NCI-H146 treated with DMSO at 0.1 percent for 48 hours (cell line): ENCODE measurements around the gene VMP1.
"Not testable (repeated sequence)": the region's sequence is repeated elsewhere in the genome, so short reads cannot be mapped to it uniquely, and the experiment has no call there.

Experiments
- DNase-seq: peaks from one replicate; lab custom pipeline; 2025; ENCODE audit not compliant: unreplicated experiment; lab: John Stamatoyannopoulos, UW

The VMP1 gene

DNA sequence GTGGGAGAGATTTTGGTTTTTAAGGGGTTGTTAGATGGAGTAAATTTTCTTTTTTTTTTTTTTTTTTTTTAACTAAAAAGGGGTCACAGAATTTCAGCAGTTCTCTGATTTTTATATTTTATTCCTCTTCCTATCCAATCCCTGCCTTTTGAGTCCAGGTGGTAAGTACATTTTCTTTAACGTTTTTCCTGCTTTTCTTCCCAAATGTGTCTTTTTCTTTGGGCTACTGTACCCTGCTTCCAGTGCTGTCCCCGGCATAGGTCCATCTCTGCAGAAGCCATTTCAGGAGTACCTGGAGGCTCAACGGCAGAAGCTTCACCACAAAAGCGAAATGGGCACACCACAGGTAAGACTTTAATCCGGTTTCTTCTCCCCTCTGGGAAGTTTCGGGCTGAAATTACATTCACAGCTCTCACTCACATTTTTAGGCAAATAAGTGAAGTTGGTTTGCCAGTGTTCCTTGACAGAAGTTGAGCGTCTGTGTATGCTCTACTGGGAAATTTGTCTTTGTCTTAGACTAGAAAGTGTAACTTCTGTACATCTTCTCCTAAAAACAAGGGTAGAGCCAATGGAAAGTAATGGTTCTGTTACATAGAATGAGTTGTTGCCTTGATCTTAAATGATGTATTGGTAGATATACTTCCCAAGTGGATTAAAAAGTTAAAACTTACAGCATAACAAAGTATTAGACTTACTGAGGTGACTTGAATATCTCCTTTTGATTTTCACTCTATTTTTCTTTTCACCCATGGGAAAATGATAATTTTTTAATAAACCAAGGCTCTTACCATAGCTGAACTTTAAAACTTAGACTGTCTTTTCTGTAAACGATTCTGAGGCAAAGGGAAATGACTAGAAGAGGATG, 130.8 kb downstream of the VMP1 start:
- peak; percentile 28 for DNase-seq

- no peak for DNase-seq
These were observed 132.3 kb downstream of the VMP1 start for GRCh38 chr17:59839651-59840328.

DNA sequence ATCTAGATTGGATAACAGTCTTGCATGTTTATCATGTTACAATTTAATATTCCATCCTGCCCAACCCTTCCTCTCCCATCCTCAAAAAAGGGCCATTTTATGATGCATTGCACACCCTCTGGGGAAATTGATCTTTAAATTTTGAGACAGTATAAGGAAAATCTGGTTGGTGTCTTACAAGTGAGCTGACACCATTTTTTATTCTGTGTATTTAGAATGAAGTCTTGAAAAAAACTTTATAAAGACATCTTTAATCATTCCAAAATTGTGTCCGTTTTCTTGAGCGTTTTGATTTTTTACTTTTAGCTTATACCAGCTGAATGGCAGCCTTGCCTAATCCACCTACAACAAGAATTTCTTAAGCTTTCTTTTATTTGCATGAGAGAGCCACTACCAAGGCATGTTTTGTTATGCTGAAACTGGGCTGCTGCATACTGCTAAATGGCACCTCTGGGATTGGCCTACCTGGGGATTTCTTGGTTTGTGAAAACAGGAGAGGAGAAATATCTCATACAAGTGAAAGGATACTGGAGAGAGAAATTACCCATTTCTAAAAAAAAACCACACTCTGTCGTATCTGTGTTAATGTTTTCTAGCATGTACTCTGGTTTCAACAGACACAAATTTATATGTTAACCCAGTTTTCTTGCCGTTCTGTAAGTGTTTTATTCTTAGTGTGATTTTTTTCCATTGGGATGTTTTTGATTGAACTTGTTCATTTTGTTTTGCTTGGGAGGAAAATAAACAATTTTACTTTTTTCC, 133.1 kb downstream of the VMP1 start:
- DNase-seq, result no peak

- DNase-seq, result not testable (repeated sequence)
These were observed 133.8 kb downstream of the VMP1 start for GRCh38 chr17:59841091-59841881.

DNA sequence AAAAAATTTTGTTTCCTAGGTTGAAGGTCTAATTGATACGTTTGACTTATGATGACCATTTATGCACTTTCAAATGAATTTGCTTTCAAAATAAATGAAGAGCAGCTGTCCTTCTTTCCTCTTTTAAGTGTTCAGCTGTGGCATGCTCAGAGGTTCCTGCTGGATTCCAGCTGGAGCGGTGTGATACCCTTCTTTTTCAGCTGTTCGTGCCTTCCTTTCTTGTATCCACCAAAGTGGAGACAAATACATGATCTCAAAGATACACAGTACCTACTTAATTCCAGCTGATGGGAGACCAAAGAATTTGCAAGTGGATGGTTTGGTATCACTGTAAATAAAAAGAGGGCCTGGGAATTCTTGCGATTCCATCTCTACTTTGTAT, 134.4 kb downstream of the VMP1 start:
- not testable (repeated sequence) for DNase-seq

- no peak for DNase-seq
These were observed 135.6 kb downstream of the VMP1 start for GRCh38 chr17:59842901-59843652.

GRCh38 chr17:59844884-59845594, 137.6 kb downstream of the VMP1 start:
- no peak for DNase-seq

DNA sequence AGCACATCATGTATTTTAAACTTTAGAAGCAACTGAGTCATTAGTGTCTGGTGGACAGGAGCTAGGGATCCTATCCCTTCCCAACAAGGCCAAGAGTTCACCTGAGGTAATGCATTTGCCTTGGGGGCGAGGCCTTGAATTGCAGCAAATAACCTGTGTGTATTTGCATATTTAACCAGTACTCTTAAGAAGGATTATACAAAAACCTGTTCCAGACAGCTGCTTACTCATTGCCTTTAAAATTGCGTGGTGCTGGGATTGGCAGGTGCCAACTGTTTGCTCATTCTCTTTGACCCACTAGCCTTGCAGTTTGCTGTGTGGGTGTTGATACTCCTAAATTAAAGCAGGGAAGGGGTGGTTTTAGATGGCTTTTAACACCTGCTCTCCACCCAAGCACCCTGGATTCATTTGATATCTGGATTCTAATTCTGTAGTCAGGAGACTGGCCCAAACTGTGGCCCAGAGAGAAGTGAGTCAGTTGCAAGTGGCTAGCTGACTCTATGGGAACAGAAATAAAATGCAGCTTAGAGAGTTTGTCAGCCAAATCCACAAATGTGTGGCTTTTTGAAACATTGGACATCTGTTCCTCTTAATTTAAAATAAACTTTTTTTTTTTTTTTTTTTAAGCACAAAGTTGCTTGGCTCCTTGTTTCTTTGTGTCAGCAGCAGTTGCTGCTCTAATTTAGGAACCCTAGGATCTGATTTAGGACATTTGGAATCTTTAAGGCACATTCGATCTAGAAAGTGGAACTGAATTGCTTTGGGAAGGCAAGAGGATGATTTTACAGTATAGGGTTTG, 138.3 kb downstream of the VMP1 start:
- peak; percentile 94 for DNase-seq

- peak; percentile 55 for DNase-seq
These were observed 139.1 kb downstream of the VMP1 start for GRCh38 chr17:59846394-59847165.

GRCh38 chr17:59848385-59848668, 140.9 kb downstream of the VMP1 start:
- no peak for DNase-seq

- DNase-seq, result no peak
These were observed 141.3 kb downstream of the VMP1 start for GRCh38 chr17:59848778-59849177.

DNA sequence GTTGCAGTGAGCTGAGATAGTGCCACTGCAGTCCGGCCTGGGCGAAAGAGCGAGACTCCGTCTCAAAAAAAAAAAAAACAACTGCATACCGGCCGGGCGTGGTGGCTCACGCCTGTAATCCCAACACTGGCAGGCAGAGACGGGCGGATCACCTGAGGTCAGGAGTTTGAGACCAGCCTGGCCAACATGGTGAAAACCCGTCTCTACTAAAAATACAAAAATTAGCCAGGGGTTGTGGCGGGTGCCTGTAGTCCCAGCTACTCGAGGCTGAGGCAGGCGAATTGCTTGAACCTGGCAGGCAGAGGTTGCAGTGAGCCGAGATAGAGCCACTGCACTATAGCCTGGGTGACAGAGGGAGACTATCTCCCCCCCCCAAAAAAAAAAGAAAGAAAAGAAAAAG, 142.9 kb downstream of the VMP1 start:
- not testable (repeated sequence) for DNase-seq

DNA sequence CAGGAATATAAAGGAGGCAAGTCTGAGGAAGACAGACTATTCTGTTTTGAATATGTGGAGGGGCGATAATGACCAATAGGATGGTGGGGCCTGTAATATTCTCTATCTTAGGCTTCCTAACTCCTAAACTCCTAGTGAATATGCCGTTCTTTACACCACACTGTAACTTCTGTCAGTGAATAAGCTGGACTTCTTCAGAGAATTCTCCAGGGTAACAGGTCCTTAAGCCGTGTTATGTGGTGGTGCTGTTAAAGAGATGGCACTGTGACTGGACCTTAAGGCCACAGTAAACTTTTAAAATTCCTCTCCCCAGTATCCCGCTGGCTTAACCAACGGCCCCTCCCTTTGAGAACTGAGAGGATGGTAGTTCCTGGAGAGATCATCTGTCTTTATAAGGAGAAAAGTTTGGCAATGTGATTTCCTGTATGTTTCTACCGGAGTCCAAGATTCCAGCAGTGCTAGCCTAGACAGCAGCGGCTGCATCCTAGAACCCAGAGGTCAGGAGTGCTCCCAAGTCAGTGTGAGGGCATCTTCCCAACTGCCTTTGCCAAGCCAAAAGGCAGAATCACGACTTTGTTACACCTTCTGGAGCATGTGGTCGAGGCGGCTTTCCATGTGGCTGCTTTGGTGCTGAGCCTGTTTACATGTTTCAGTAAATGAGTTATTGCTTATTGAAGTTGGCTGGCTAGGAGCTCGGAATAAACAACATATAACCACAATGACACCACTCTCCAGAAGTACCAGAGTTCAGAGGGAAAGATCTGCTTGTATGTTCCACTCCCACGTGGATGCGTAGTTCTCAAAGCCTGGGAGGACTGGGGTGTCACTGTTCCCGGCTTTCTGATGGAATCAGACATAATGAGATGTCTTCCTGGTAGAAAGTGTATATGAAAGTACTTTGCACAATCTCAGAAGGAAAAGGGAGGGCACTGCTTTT, 144.3 kb downstream of the VMP1 start:
- no peak for DNase-seq

GRCh38 chr17:59852847-59853167, 145.4 kb downstream of the VMP1 start:
- not testable (repeated sequence) for DNase-seq

DNA sequence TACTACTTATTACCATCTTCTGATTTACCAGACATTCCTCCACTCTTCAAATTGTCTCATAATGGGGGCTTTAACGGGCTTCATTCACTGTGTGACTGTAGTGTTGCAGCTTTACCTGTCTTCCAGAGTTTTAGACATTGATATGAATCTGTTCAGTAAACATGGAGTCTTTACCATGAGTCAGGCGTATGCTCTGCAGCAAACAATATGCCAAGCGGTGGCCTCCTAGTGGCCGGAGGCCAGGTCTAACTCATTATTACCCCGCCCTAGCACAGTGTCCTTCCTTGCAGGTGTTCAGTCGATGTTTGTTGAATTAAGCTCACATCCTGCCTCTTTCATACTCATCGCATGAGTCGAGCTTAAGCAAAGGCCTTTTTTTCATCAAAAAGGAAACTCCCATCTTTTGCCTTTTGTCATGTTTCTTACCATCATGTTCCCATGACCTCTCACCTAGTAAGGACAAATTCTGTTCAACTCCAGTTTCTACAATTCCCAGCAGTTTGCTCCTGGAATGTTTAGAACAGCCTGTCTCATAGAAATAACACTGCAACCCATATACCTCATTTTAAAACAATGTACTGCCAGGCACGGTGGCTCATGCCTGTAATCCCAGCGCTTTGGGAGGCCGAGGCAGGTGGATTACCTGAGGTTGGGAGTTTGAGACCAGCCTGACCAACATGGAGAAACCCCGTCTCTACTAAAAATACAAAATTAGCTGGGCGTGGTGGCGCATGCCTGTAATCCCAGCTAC, 145.9 kb downstream of the VMP1 start:
- peak; percentile 71 for DNase-seq

DNA sequence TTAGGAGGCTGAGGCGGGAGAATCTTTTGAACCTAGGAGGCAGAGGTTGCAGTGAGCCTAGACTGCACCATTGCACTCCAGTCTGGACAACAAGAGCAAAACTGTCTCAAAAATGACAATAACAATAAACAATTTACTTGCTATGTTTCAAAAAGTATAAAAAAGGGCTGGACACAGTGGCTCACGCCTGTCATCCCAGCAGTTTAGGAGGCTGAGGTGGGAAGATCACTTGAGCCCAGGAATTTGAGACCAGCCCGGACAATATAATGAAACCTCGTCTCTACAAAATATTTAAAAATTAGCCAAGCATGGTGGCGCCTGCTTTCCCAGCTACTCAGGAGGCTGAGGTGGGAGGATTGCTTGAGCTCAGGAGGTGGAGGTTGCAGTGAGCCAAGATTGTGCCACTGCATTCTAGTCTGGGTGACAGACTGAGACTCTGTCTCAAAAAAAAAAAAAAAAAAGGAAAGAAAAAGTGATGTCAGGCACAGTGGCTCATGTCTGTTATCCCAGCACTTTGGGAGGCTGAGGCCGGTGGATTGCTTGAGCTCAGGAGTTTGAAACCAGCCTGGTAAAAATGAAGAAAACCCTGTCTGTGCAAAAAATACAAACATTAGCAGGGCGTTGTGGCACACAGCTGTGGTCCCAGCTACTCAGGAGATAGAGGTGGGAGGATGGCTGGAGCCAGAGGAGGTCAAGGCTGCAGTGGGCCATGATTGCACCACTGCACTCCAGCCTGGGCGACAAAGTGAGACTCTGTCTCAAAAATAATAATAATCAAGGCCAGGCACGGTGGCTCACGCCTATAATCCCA, 146.7 kb downstream of the VMP1 start:
- not testable (repeated sequence) for DNase-seq
